ENCODE results near the gene EME2. TPM values are rescaled to one million over a fixed set of nuclear protein-coding genes. Genes with fewer than 3 reads are reported as not detected.

Gene EME2
- total and polyA plus RNA-seq, 2 experiments from 2014 or later = 4.1 to 15.0 TPM

GRCh38 chr16:1809281-1809801, 36.7 kb downstream of the EME2 start:
- DNase-seq (ENCODE audit: low spot score) = peak; percentile 76
- no peaks in the 10 kb centered on the region; the same call in 1 of the 2 replicates for H3K79me2 ChIP-seq (replicated peaks; ENCODE audit: insufficient read depth)
- no peak overlapping the region for H3K4me3 ChIP-seq
- H2AFZ ChIP-seq = no peak overlapping the region
- H3K27me3 Mint-ChIP-seq (ENCODE audit: insufficient read depth, low read depth, poor library complexity) = peaks cover 4% of the 10 kb centered on the region
- no peaks in the 10 kb centered on the region for H3K9me2 ChIP-seq (ENCODE audit: insufficient read depth)
- peak; percentile 97 for ATAC-seq
- H3K4me2 ChIP-seq = no peak overlapping the region
- H3K27ac ChIP-seq (ENCODE audit: low read depth) = no peak overlapping the region
- TF ChIP-seq STAT1 (IDR thresholded peaks at IDR 0.05; ENCODE audit: unreplicated experiment) (no peak), CTCF (conservative IDR thresholded peaks at IDR 0.05; ENCODE audit: low read depth in 2 of 2) (peak in 1 of 2 experiments; percentile 30; a peak in 1 of 4 replicates)
- H3K36me3 Mint-ChIP-seq (ENCODE audit: low read depth) = peaks cover 34% of the 10 kb centered on the region
- H4K20me1 ChIP-seq (replicated peaks; ENCODE audit: insufficient read depth) = no peaks in the 10 kb centered on the region; the same call in 1 of the 2 replicates
- no peaks in the 10 kb centered on the region; the same call in 1 of the 2 replicates for H3F3A ChIP-seq (replicated peaks; ENCODE audit: low read depth)
- no peak overlapping the region for H3K27ac Mint-ChIP-seq
- no peaks in the 10 kb centered on the region for H3K4me1 Mint-ChIP-seq
- peaks cover 10% of the 10 kb centered on the region; the same call in 2 of the 3 replicates for H3K9me3 Mint-ChIP-seq
- no peak overlapping the region for H3K4me3 Mint-ChIP-seq
- no peaks in the 10 kb centered on the region for H3K4me1 ChIP-seq (ENCODE audit: insufficient read depth)
- no peaks in the 10 kb centered on the region for H3K27me3 ChIP-seq (ENCODE audit: insufficient read depth)
- no peaks in the 10 kb centered on the region for H3K36me3 ChIP-seq (ENCODE audit: insufficient read depth)

GRCh38 chr16:1810106-1810505, 37.5 kb downstream of the EME2 start:
- Mint-ChIP-seq H3K27ac (no peak overlapping the region), H3K27me3 (ENCODE audit: insufficient read depth, low read depth, poor library complexity) (peaks cover 4% of the 10 kb centered on the region)
- no peaks in the 10 kb centered on the region for H3K27me3 ChIP-seq (ENCODE audit: insufficient read depth)
- TF ChIP-seq ETS1 (IDR thresholded peaks at IDR 0.05) (no peak), ZNF462 (CRISPR knock-in tag; IDR thresholded peaks at IDR 0.05) (no peak), ZNF114 (CRISPR knock-in tag; IDR thresholded peaks at IDR 0.05) (no peak), CTCF (conservative IDR thresholded peaks at IDR 0.05; ENCODE audit: low read depth in 2 of 2) (no peak)

More at GRCh38 chr16:1810106-1810505, 37.5 kb downstream of the EME2 start:
- no peak overlapping the region for H3K27ac ChIP-seq (ENCODE audit: low read depth)
- H3K4me2 ChIP-seq = no peak overlapping the region
- no peak for ATAC-seq
- H3F3A ChIP-seq (replicated peaks; ENCODE audit: low read depth) = no peaks in the 10 kb centered on the region; the same call in 1 of the 2 replicates
- no peaks in the 10 kb centered on the region for H3K4me1 ChIP-seq (ENCODE audit: insufficient read depth)
- H3K9me2 ChIP-seq (ENCODE audit: insufficient read depth) = no peaks in the 10 kb centered on the region
- Mint-ChIP-seq H3K4me1 (no peaks in the 10 kb centered on the region), H3K36me3 (ENCODE audit: low read depth) (peaks cover 29% of the 10 kb centered on the region), H3K9me3 (peaks cover 9% of the 10 kb centered on the region; the same call in 2 of the 3 replicates), H3K4me3 (no peak overlapping the region)
- no peaks in the 10 kb centered on the region for H3K36me3 ChIP-seq (ENCODE audit: insufficient read depth)
- no peak overlapping the region for H2AFZ ChIP-seq
- H3K4me3 ChIP-seq = no peak overlapping the region
- no peak for DNase-seq (ENCODE audit: low spot score)
- H3K79me2 ChIP-seq (replicated peaks; ENCODE audit: insufficient read depth) = no peaks in the 10 kb centered on the region; the same call in 1 of the 2 replicates
- no peaks in the 10 kb centered on the region; the same call in 1 of the 2 replicates for H4K20me1 ChIP-seq (replicated peaks; ENCODE audit: insufficient read depth)

Data from GM23338 (cell line).